GM21526 (cell line): Measurements from ENCODE around the gene MZF1.

Source experiments
- ATAC-seq: cut with Tn5 transposase; IDR thresholded peaks from one replicate; pipeline ENCODE4 v1.9.1; 2021; ENCODE audit warnings: moderate library complexity; ENCODE audit not compliant: unreplicated experiment, low FRiP score

MZF1 gene

GRCh38 chr19:58570770-58571574, 2.2 kb downstream of the MZF1 start:
- ATAC-seq = no peak

- no peak for ATAC-seq
Observed at GRCh38 chr19:58569943-58570670, 3.0 kb downstream of the MZF1 start.

- no peak for ATAC-seq
Observed at GRCh38 chr19:58569191-58569942, 3.8 kb downstream of the MZF1 start.

- ATAC-seq = no peak
Observed at GRCh38 chr19:58568453-58569130, 4.5 kb downstream of the MZF1 start.

GRCh38 chr19:58566989-58567388, 6.1 kb downstream of the MZF1 start:
- ATAC-seq = no peak

GRCh38 chr19:58563823-58564222, 9.3 kb downstream of the MZF1 start:
- ATAC-seq = no peak

- no peak for ATAC-seq
Observed at GRCh38 chr19:58563034-58563573, 10.0 kb downstream of the MZF1 start.

GRCh38 chr19:58562122-58563033, 10.8 kb downstream of the MZF1 start:
- ATAC-seq = no peak

GRCh38 chr19:58561373-58562121, 11.6 kb downstream of the MZF1 start:
- no peak for ATAC-seq

GRCh38 chr19:58560921-58561320, 12.2 kb downstream of the MZF1 start:
- no peak for ATAC-seq

GRCh38 chr19:58560007-58560887, 12.9 kb downstream of the MZF1 start:
- ATAC-seq = no peak

GRCh38 chr19:58559275-58560006, 13.7 kb downstream of the MZF1 start:
- ATAC-seq = no peak

GRCh38 chr19:58558623-58559274, 14.4 kb downstream of the MZF1 start:
- peak; percentile 42 for ATAC-seq

- no peak for ATAC-seq
Observed at GRCh38 chr19:58558066-58558622, 15.0 kb downstream of the MZF1 start, which contains the start of gene UBE2M. Gene UBE2M, minus strand, starts transcription at chr19:58558611. Its CDS starts 230 bp downstream, at chr19:58558381.

GRCh38 chr19:58557221-58558065, 15.7 kb downstream of the MZF1 start:
- ATAC-seq = no peak
